B cell (primary cell): ENCODE data around the gene ZMYND8. TPM values are rescaled to one million over a fixed set of nuclear protein-coding genes. Genes with fewer than 3 reads are reported as not detected.

Source experiments
- ATAC-seq: fragments of 200-7000 bp; cut with Tn5 transposase; one replicate; pipeline ENCODE4 v1.10.0; 2021; ENCODE audit warnings: low read depth, mild to moderate bottlenecking, moderate number of reproducible peaks, moderate library complexity
- CTCF ChIA-PET: fragments of 350-600 bp; sonication (Branson Sonifier 250); formaldehyde crosslinking; loops from one replicate; lab custom pipeline; 2021; ENCODE audit warnings: antibody characterized with exemption, inconsistent platforms; lab: Charles Lee
- POLR2A ChIA-PET: fragments of 350-600 bp; sonication (Branson Sonifier 250); formaldehyde crosslinking; loops from one replicate; lab custom pipeline; 2021; ENCODE audit warnings: antibody characterized with exemption; lab: Charles Lee
- DNase-seq: peaks from one replicate; pipeline ENCODE4 v3.0.0; 2013
- H2AFZ ChIP-seq: 2 replicates; pipeline ENCODE4 v1.6.1; 2012; ENCODE audit warnings: mild to moderate bottlenecking, low read depth, low read length; ENCODE audit not compliant: insufficient read depth, poor library complexity, severe bottlenecking
- H3K27ac ChIP-seq, 2 donors: 1 replicate in 1 of 2; 2 replicates in 1 of 2; pipeline ENCODE4 v1.5.1; 2012 to 2013; ENCODE audit warnings: low read length in 2 of 2, mild to moderate bottlenecking in 2 of 2, moderate library complexity in 1 of 2
- H3K27me3 ChIP-seq, 4 experiments: fragments of 200-600 bp in 1 of 4; sonication (generic) in 1 of 4; replicated peaks in 1 of 4; 1 replicate in 2 of 4; 2 replicates in 2 of 4; pipeline versions ENCODE4 v1.6.1 to v1.7.0; 2013 to 2016; ENCODE audit warnings: low read length in 3 of 4, mild to moderate bottlenecking in 2 of 4, mixed read lengths in 1 of 4, moderate library complexity in 1 of 4; ENCODE audit not compliant: insufficient read depth in 4 of 4, control insufficient read depth in 3 of 4; ENCODE audit errors: control extremely low read depth in 1 of 4
- H3K36me3 ChIP-seq, 2 experiments: replicated peaks in 1 of 2; 1 replicate in 1 of 2; 2 replicates in 1 of 2; pipeline versions ENCODE4 v1.6.1 to v1.7.1; 2013; ENCODE audit warnings: low read length in 1 of 2; ENCODE audit not compliant: insufficient read depth in 2 of 2, control insufficient read depth in 1 of 2; ENCODE audit errors: control extremely low read depth in 1 of 2, extremely low read depth in 1 of 2
- H3K4me1 ChIP-seq, 2 donors: fragments of 200-600 bp in 1 of 2; sonication (generic) in 1 of 2; 1 replicate in 1 of 2; 2 replicates in 1 of 2; pipeline versions ENCODE4 v1.5.1 to v1.6.1; 2013 to 2017; ENCODE audit warnings: low read length in 2 of 2; ENCODE audit not compliant: control insufficient read depth in 2 of 2, insufficient read depth in 2 of 2
- H3K4me2 ChIP-seq: replicated peaks from 2 replicates; pipeline ENCODE3; 2012; ENCODE audit warnings: mild to moderate bottlenecking, low read depth, low read length; ENCODE audit not compliant: poor library complexity, severe bottlenecking
- H3K4me3 ChIP-seq, 5 experiments: fragments of 200-600 bp in 1 of 5; sonication (generic) in 1 of 5; 1 replicate in 3 of 5; 2 replicates in 2 of 5; pipeline versions ENCODE4 v1.5.1 to v1.7.0; 2011 to 2016; ENCODE audit warnings: low read length in 4 of 5, mild to moderate bottlenecking in 4 of 5, low read depth in 2 of 5, control low read depth in 1 of 5, moderate library complexity in 1 of 5; ENCODE audit not compliant: insufficient read depth in 1 of 5; ENCODE audit errors: control extremely low read depth in 1 of 5, extremely low read depth in 1 of 5
- H3K79me2 ChIP-seq: fragments of 200-600 bp; sonication (generic); one replicate; pipeline ENCODE4 v1.6.0; 2016; ENCODE audit warnings: low read length; ENCODE audit not compliant: control insufficient read depth, insufficient read depth
- H3K9ac ChIP-seq: fragments of 200-600 bp; sonication (generic); 2 replicates; pipeline ENCODE4 v1.6.1; 2017; ENCODE audit warnings: mild to moderate bottlenecking, low read length, moderate library complexity
- H3K9me3 ChIP-seq, 3 donors: one replicate each; pipeline versions ENCODE4 v1.6.1 to v1.7.1; 2013; ENCODE audit warnings: low read length in 2 of 3; ENCODE audit not compliant: control insufficient read depth in 2 of 3, insufficient read depth in 1 of 3; ENCODE audit errors: control extremely low read depth in 1 of 3
- H4K20me1 ChIP-seq: 2 replicates; pipeline ENCODE4 v1.6.0; 2012; ENCODE audit warnings: mild to moderate bottlenecking, low read length; ENCODE audit not compliant: insufficient read depth, control insufficient read depth, poor library complexity, severe bottlenecking
- H3K27ac Mint-ChIP-seq: one replicate; pipeline ENCODE4 v1.8.0; 2021; ENCODE audit warnings: mixed read lengths
- H3K27me3 Mint-ChIP-seq: one replicate; pipeline ENCODE4 v1.8.0; 2021; ENCODE audit warnings: mixed read lengths
- H3K4me1 Mint-ChIP-seq: one replicate; pipeline ENCODE4 v1.8.0; 2021; ENCODE audit warnings: mixed read lengths
- H3K4me3 Mint-ChIP-seq: one replicate; pipeline ENCODE4 v1.8.0; 2021; ENCODE audit warnings: mixed read lengths
- H3K9me3 Mint-ChIP-seq: one replicate; pipeline ENCODE4 v1.8.0; 2022; ENCODE audit warnings: mixed read lengths; ENCODE audit not compliant: insufficient read depth
- EZH2 ChIP-seq: IDR thresholded peaks from 2 replicates; pipeline ENCODE4 v1.6.1; 2012; ENCODE audit warnings: borderline replicate concordance, low read depth, mild to moderate bottlenecking, moderate library complexity, low read length; ENCODE audit not compliant: insufficient read depth, poor library complexity, severe bottlenecking
- WGBS: methylation state at CpG from one replicate; pipeline ENCODE4 v1.1.5; 2013; ENCODE audit warnings: missing lambda C conversion rate; ENCODE audit not compliant: insufficient coverage; 5-methylcytosine and 5-hydroxymethylcytosine counted together
- intact Hi-C: fragments of 100-400 bp; cut with micrococcal nuclease; formaldehyde crosslinking; loops from one replicate; pipeline ENCODE4 v1.10.0; 2022
- polyA plus RNA-seq: library from polyadenylated mRNA; depleted of rRNA; stranded (reverse); fragments of >200 nt; gene quantifications from 2 replicates; pipeline ENCODE4 v1.2.3, GENCODE V29; 2012
- total RNA-seq, 2 donors: library from RNA; stranded (reverse); fragments of 120-200 nt in 1 of 2; gene quantifications; 1 replicate in 1 of 2; 2 replicates in 1 of 2; pipeline versions ENCODE4 v1.2.3 to v1.2.4, GENCODE V29; 2013 to 2022
- TF ChIP-seq, protein P1 (sequence below): fragments of 200-600 bp; IDR thresholded peaks from one replicate; pipeline ENCODE4 v1.8.0; 2022; ENCODE audit warnings: antibody characterized with exemption, mild to moderate bottlenecking

Gene ZMYND8
- total and polyA plus RNA-seq, 2 donors (not counting 1 experiment from before 2014, with no cell fraction given), result 20.3 to 67.2 TPM

DNA sequence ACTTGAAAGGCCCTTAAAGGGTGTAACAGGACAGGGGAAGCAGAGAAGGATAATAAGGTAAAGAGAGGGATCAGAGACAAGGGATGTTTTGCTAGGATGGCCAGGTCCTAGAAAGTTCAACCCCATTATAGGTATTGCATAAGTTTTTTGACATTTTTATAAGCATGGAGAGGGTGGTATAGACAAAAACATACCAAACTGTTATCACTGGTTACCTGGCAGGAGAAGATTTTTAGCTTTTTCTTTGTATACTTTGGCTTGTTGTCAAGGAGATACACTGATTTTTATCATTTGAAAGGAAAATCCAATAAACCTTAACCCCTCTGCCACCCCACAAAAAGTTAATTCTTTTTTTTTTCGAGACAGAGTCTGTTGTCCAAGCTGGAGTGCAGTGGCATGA lies 28.4 kb downstream of the ZMYND8 start:
- Mint-ChIP-seq H3K9me3 (no peaks in the 10 kb centered on the region), H3K4me1 (peaks cover 37% of the 10 kb centered on the region), H3K27me3 (no peaks in the 10 kb centered on the region), H3K27ac (no peak overlapping the region), H3K4me3 (no peak overlapping the region)
- H3K4me1 ChIP-seq, result no peaks in the 10 kb centered on the region
- intact Hi-C loops, result no loop called here
- no peak for ATAC-seq
- H2AFZ ChIP-seq, result no peak overlapping the region
- WGBS, result no CpG with 5 or more reads among the region's 1 CpG
- no peak for DNase-seq
- CTCF ChIA-PET, result interaction anchor here (2.0 to 2.1 kb wide), 2 partner anchors 12 to 56 kb away, joined by 4 to 8 read pairs; no protein-coding TSS in a partner anchor
- H3K27me3 ChIP-seq, result no peaks in the 10 kb centered on the region
- no peak overlapping the region for H3K9ac ChIP-seq
- H3K4me2 ChIP-seq, result no peak overlapping the region
- peaks cover 13 to 34% of the 10 kb centered on the region in 2 experiments for H3K36me3 ChIP-seq
- H3K4me3 ChIP-seq, result no peak overlapping the region
- H3K79me2 ChIP-seq, result peaks cover 100% of the 10 kb centered on the region
- POLR2A ChIA-PET, result interaction anchor here (0.7 kb wide), 1 partner anchor 294 kb away, joined by 4 read pairs; no protein-coding TSS in a partner anchor
- peaks cover 94% of the 10 kb centered on the region for H4K20me1 ChIP-seq
- no peak for TF ChIP-seq EZH2
- TF ChIP-seq, protein P1, sequence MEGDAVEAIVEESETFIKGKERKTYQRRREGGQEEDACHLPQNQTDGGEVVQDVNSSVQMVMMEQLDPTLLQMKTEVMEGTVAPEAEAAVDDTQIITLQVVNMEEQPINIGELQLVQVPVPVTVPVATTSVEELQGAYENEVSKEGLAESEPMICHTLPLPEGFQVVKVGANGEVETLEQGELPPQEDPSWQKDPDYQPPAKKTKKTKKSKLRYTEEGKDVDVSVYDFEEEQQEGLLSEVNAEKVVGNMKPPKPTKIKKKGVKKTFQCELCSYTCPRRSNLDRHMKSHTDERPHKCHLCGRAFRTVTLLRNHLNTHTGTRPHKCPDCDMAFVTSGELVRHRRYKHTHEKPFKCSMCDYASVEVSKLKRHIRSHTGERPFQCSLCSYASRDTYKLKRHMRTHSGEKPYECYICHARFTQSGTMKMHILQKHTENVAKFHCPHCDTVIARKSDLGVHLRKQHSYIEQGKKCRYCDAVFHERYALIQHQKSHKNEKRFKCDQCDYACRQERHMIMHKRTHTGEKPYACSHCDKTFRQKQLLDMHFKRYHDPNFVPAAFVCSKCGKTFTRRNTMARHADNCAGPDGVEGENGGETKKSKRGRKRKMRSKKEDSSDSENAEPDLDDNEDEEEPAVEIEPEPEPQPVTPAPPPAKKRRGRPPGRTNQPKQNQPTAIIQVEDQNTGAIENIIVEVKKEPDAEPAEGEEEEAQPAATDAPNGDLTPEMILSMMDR, result no peak
- H3K27ac ChIP-seq, result no peak overlapping the region
- H3K9me3 ChIP-seq, result no peaks in the 10 kb centered on the region

DNA sequence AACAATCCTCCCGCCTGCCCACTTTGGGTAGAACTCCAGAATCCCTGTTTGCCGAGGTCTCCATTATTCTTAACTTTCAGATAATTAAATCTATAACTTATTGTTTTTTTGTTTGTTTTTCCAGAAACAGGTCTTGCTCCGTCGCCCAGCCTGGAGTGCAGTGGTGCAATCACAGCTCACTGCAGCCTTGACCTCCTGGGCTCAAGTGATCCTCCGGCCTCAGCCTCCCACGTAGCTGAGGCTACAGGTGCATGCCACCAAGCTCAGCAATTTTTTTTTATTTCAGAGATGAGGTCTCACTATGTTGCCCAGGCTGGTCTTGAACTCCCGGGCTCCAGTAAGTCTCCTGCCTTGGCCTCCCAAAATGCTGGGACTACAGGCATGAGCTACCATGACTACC lies 28.8 kb downstream of the ZMYND8 start:
- intact Hi-C loops, result no loop called here
- POLR2A ChIA-PET, result interaction anchor here (0.7 kb wide), 1 partner anchor 294 kb away, joined by 4 read pairs; no protein-coding TSS in a partner anchor

More for the DNA sequence above, 28.8 kb downstream of the ZMYND8 start:
- H3K4me2 ChIP-seq, result no peak overlapping the region
- TF ChIP-seq EZH2, result no peak
- TF ChIP-seq, protein P1, result no peak
- ATAC-seq (no peak), DNase-seq (no peak)
- WGBS, result 100% methylated on average over 4 of the region's 7 CpGs
- Mint-ChIP-seq H3K4me3 (no peak overlapping the region), H3K27me3 (no peaks in the 10 kb centered on the region), H3K9me3 (no peaks in the 10 kb centered on the region), H3K4me1 (peaks cover 35% of the 10 kb centered on the region), H3K27ac (no peak overlapping the region)
- H3K27me3 ChIP-seq, result no peaks in the 10 kb centered on the region
- peaks cover 94% of the 10 kb centered on the region for H4K20me1 ChIP-seq
- CTCF ChIA-PET, result interaction anchor here (2.0 to 2.1 kb wide), 2 partner anchors 12 to 56 kb away, joined by 4 to 8 read pairs; no protein-coding TSS in a partner anchor
- H3K36me3 ChIP-seq, result peaks cover 11 to 34% of the 10 kb centered on the region in 2 experiments
- no peak overlapping the region for H2AFZ ChIP-seq
- H3K9ac ChIP-seq, result no peak overlapping the region
- no peak overlapping the region for H3K4me3 ChIP-seq
- no peaks in the 10 kb centered on the region for H3K4me1 ChIP-seq
- no peak overlapping the region for H3K27ac ChIP-seq
- H3K79me2 ChIP-seq, result peaks cover 100% of the 10 kb centered on the region
- H3K9me3 ChIP-seq, result no peaks in the 10 kb centered on the region
